Measurements from ENCODE around the gene CLDN6. TPM values are rescaled to one million over a fixed set of nuclear protein-coding genes. Genes with fewer than 3 reads are reported as not detected.
A peak's percentile ranks its signal among the peaks of the same experiment; 100 is the strongest.

Gene CLDN6
- total and polyA plus RNA-seq, 9 of the 15 experiments (the other 6 are each of a cell fraction or from before 2014, with no cell fraction given), result 0.22 to 0.75 (median 0.38) TPM; not detected in 3

GRCh38 chr16:3065069-3065741 is 47.2 kb upstream of the CLDN6 start, which contains the start of gene IL32:
Gene IL32 (plus strand): TSS chr16:3065640. CDS start chr16:3065812, 172 bp downstream.
- CTCF ChIA-PET (ENCODE audit: low intra/inter-chr PET ratio), result no interaction called here
- no peaks in the 10 kb centered on the region for H3K79me2 ChIP-seq (ENCODE audit: control insufficient read depth, insufficient read depth, low read length)
- WGBS (ENCODE audit: insufficient coverage, low coverage, missing lambda C conversion rate), result 53% methylated on average over 13 of the region's 13 CpGs
- no peak within 1 kb of the TSS for H3K27ac ChIP-seq (ENCODE audit: extremely low read depth, low read depth, low read length)
- no peak for FAIRE-seq
- H3K4me3 ChIP-seq, result no peak within 1 kb of the TSS
- H3K9ac ChIP-seq (ENCODE audit: insufficient read depth in 1 of 2, low read depth in 2 of 2, low read length in 2 of 2), result peak within 1 kb of the TSS in 1 of 2 experiments; percentile 24; a peak in 2 of 4 replicates
- H4K20me1 ChIP-seq (replicated peaks; ENCODE audit: control insufficient read depth, insufficient read depth, low read length), result no peaks in the 10 kb centered on the region
- no peaks in the 10 kb centered on the region for H3K9me3 ChIP-seq (replicated peaks; ENCODE audit: control insufficient read depth, insufficient read depth, low read depth, low read length)
- in situ Hi-C loops (cut with MboI) (no loop called here), intact Hi-C loops (cut with micrococcal nuclease) (no loop called here)
- H3K36me3 ChIP-seq (ENCODE audit: control insufficient read depth, insufficient read depth, low read length), result no peaks in the 10 kb centered on the region
- H3K4me2 ChIP-seq (ENCODE audit: insufficient read depth, low read length), result no peak within 1 kb of the TSS
- no peaks in the 10 kb centered on the region for H3K27me3 ChIP-seq (ENCODE audit: control insufficient read depth in 2 of 2, insufficient read depth in 2 of 2, low read length in 2 of 2)
- H3K4me1 ChIP-seq (replicated peaks in 1 of 2; ENCODE audit: control insufficient read depth in 2 of 2, insufficient read depth in 2 of 2, low read length in 2 of 2), result peaks cover 8 to 35% of the 10 kb centered on the region in 2 experiments; a peak in 4 of 5 replicates
- peak in 1 of 4 experiments; percentile 25 for DNase-seq (ENCODE audit: extremely low read depth in 1 of 4, low spot score in 3 of 4)
- POLR2A ChIA-PET, result interaction anchor here (1.1 to 1.3 kb wide), 2 partner anchors 63 to 64 kb away, joined by 3 to 5 read pairs; no protein-coding TSS in a partner anchor
- peak within 1 kb of the TSS; percentile 67; the same call in 1 of the 2 replicates for H2AFZ ChIP-seq (ENCODE audit: low read depth, low read length)
- ATAC-seq, result 0 out of 3 replicates have a peak, but pooled peaks have one; percentile 11
- 0 out of 2 replicates have a peak, but pooled peaks have one; percentile 26 for TF ChIP-seq L3MBTL2 (IDR thresholded peaks at IDR 0.05)
- TF ChIP-seq ATF3 (IDR thresholded peaks at IDR 0.05), result peak; percentile 74
- no peak for TF ChIP-seq ATF3 (CRISPR knock-in tag; conservative IDR thresholded peaks at IDR 0.05)
- TF ChIP-seq VEZF1 (CRISPR knock-in tag; IDR thresholded peaks at IDR 0.05), result peak; percentile 16; the same call in 1 of the 2 replicates
- peak; percentile 26; the same call in 1 of the 2 replicates for TF ChIP-seq TFAP4 (CRISPR knock-in tag; IDR thresholded peaks at IDR 0.05; ENCODE audit: borderline replicate concordance)
- no peak for TF ChIP-seq ZNF280B (CRISPR knock-in tag; IDR thresholded peaks at IDR 0.05)
- peak; percentile 47 for TF ChIP-seq ZNF263 (CRISPR knock-in tag; IDR thresholded peaks at IDR 0.05; ENCODE audit: borderline replicate concordance)
- TF ChIP-seq ZNF740 (CRISPR knock-in tag; IDR thresholded peaks at IDR 0.05), result 0 out of 2 replicates have a peak, but pooled peaks have one; percentile 15
- no peak for TF ChIP-seq ZNF740 (tag; IDR thresholded peaks at IDR 0.05)
- TF ChIP-seq ATF7 (IDR thresholded peaks at IDR 0.05), result peak; percentile 82; the same call in 1 of the 2 replicates
- no peak for TF ChIP-seq ETV6 (IDR thresholded peaks at IDR 0.05; ENCODE audit: borderline replicate concordance in 1 of 2, low read depth in 2 of 2, low read length in 1 of 2)
- TF ChIP-seq ETV6 (CRISPR knock-in tag; IDR thresholded peaks at IDR 0.05; ENCODE audit: borderline replicate concordance), result no peak
- no TSS peak for BruUV-seq (replicated peaks)
- H3K9me1 ChIP-seq (ENCODE audit: control insufficient read depth, insufficient read depth, low read length), result no peaks in the 10 kb centered on the region

All from K562 (cell line).